Measurements from ENCODE around the gene NAGS.
A peak's percentile ranks its signal among the peaks of the same experiment; 100 is the strongest.
"Not testable (repeated sequence)": the region's sequence is repeated elsewhere in the genome, so short reads cannot be mapped to it uniquely, and the experiment has no call there.

The NAGS gene

GRCh38 chr17:44004077-44004760 lies at the start of gene NAGS:
NAGS (plus strand) TSS chr17:44004622; CDS start chr17:44004664, 42 bp downstream.
- DNase-seq = peak; percentile 15

GRCh38 chr17:43956222-43956621 lies 48.2 kb upstream of the NAGS start:
- DNase-seq = no peak

- no peak for DNase-seq
Measured at GRCh38 chr17:43958748-43959352, 45.6 kb upstream of the NAGS start.

- DNase-seq = not testable (repeated sequence)
Measured at GRCh38 chr17:43961292-43961691, 43.1 kb upstream of the NAGS start.

- no peak for DNase-seq
Measured at GRCh38 chr17:43961954-43962353, 42.5 kb upstream of the NAGS start.

- DNase-seq = no peak
Measured at GRCh38 chr17:43962479-43962878, 41.9 kb upstream of the NAGS start.

- DNase-seq = no peak
Measured at GRCh38 chr17:43966276-43966675, 38.1 kb upstream of the NAGS start.

GRCh38 chr17:43967251-43967875 lies 37.1 kb upstream of the NAGS start:
- DNase-seq = no peak

GRCh38 chr17:43970366-43970765 lies 34.1 kb upstream of the NAGS start:
- DNase-seq = no peak

- DNase-seq = not testable (repeated sequence)
Measured at GRCh38 chr17:43971436-43971835, 33.0 kb upstream of the NAGS start.

GRCh38 chr17:43972444-43973212 lies 31.8 kb upstream of the NAGS start:
- DNase-seq = not testable (repeated sequence)

GRCh38 chr17:43974382-43975266 lies 29.8 kb upstream of the NAGS start:
- no peak for DNase-seq

GRCh38 chr17:43975898-43976297 lies 28.5 kb upstream of the NAGS start:
- DNase-seq = no peak

- DNase-seq = no peak
Measured at GRCh38 chr17:43976963-43977837, 27.2 kb upstream of the NAGS start.

- DNase-seq = no peak
Measured at GRCh38 chr17:43978078-43978477, 26.3 kb upstream of the NAGS start.

- no peak for DNase-seq
Measured at GRCh38 chr17:43979011-43979410, 25.4 kb upstream of the NAGS start.

- DNase-seq = no peak
Measured at GRCh38 chr17:43979671-43980070, 24.8 kb upstream of the NAGS start.

- DNase-seq = no peak
Measured at GRCh38 chr17:43982171-43982570, 22.3 kb upstream of the NAGS start.

GRCh38 chr17:43983196-43983514 lies 21.3 kb upstream of the NAGS start:
- DNase-seq = no peak

GRCh38 chr17:43983515-43984411 lies 20.7 kb upstream of the NAGS start:
- DNase-seq = no peak

- DNase-seq = no peak
Measured at GRCh38 chr17:43984521-43984920, 19.9 kb upstream of the NAGS start.
